HepG2 (cell line): ENCODE data around the gene CHADL. TPM values are rescaled to one million over a fixed set of nuclear protein-coding genes. Genes with fewer than 3 reads are reported as not detected.
A peak's percentile ranks its signal among the peaks of the same experiment; 100 is the strongest.

Experiments used
- ARID2 ChIP-seq: sonication (generic); formaldehyde crosslinking; IDR thresholded peaks from 2 replicates; pipeline ENCODE4 v1.8.1; 2022; ENCODE audit warnings: mild to moderate bottlenecking, missing genetic modification reagents, borderline replicate concordance
- GTF3A ChIP-seq: sonication (generic); formaldehyde crosslinking; conservative IDR thresholded peaks from 2 replicates; pipeline ENCODE4 v1.4.0; 2020; ENCODE audit warnings: mild to moderate bottlenecking, missing genetic modification reagents
- HHEX ChIP-seq: IDR thresholded peaks from 2 replicates; pipeline ENCODE4 v1.6.1; 2016; ENCODE audit warnings: control low read depth
- MAFF ChIP-seq: IDR thresholded peaks from 2 replicates; pipeline ENCODE4 v1.6.1; 2011; ENCODE audit warnings: low read depth, low read length, improper control_type of control experiment
- NONO ChIP-seq, 2 experiments: fragments of 450-650 bp in 1 of 2; sonication (generic) in 1 of 2; formaldehyde crosslinking in 1 of 2; IDR thresholded peaks in 1 of 2; conservative IDR thresholded peaks in 1 of 2; 2 replicates each; pipeline versions ENCODE4 v1.6.1 to v1.8.0; 2017 to 2022; ENCODE audit warnings: mild to moderate bottlenecking in 1 of 2, missing genetic modification reagents in 1 of 2, moderate library complexity in 1 of 2
- PAX8 ChIP-seq: sonication (generic); formaldehyde crosslinking; IDR thresholded peaks from 2 replicates; pipeline ENCODE4 v1.8.0; 2022; ENCODE audit warnings: mild to moderate bottlenecking, missing genetic modification reagents, borderline replicate concordance
- SALL2 ChIP-seq: sonication (generic); formaldehyde crosslinking; IDR thresholded peaks from 2 replicates; pipeline ENCODE4 v1.8.1; 2023; ENCODE audit warnings: mild to moderate bottlenecking, missing genetic modification reagents, inconsistent platforms
- SATB2 ChIP-seq: sonication (generic); formaldehyde crosslinking; IDR thresholded peaks from 2 replicates; pipeline ENCODE4 v1.5.0; 2020; ENCODE audit warnings: missing genetic modification reagents
- SMAD1 ChIP-seq: sonication (generic); formaldehyde crosslinking; IDR thresholded peaks from 2 replicates; pipeline ENCODE4 v1.4.0; 2020; ENCODE audit warnings: missing genetic modification reagents, low read depth, mild to moderate bottlenecking, borderline replicate concordance
- SRF ChIP-seq: IDR thresholded peaks from 2 replicates; pipeline ENCODE4 v1.6.1; 2011; ENCODE audit warnings: mild to moderate bottlenecking, low read depth, low read length, moderate library complexity
- ZFAT ChIP-seq: sonication (generic); formaldehyde crosslinking; conservative IDR thresholded peaks from 2 replicates; pipeline ENCODE4 v1.8.1; 2023; ENCODE audit warnings: missing genetic modification reagents, inconsistent platforms
- ZNF251 ChIP-seq: sonication (generic); formaldehyde crosslinking; IDR thresholded peaks from 2 replicates; pipeline ENCODE4 v1.9.0; 2021; ENCODE audit warnings: mild to moderate bottlenecking, missing genetic modification reagents
- ZNF430 ChIP-seq: sonication (generic); formaldehyde crosslinking; IDR thresholded peaks from 2 replicates; pipeline ENCODE4 v1.9.0; 2021; ENCODE audit warnings: mild to moderate bottlenecking, missing genetic modification reagents
- ZNF441 ChIP-seq: sonication (generic); formaldehyde crosslinking; IDR thresholded peaks from 2 replicates; pipeline ENCODE4 v1.7.0; 2021; ENCODE audit warnings: missing genetic modification reagents, borderline replicate concordance
- ZNF550 ChIP-seq: sonication (generic); formaldehyde crosslinking; IDR thresholded peaks from 2 replicates; pipeline ENCODE4 v1.4.0; 2020; ENCODE audit warnings: mild to moderate bottlenecking, missing genetic modification reagents, borderline replicate concordance
- ZNF775 ChIP-seq: sonication (generic); formaldehyde crosslinking; IDR thresholded peaks from 2 replicates; pipeline ENCODE4 v1.4.0; 2020; ENCODE audit warnings: missing genetic modification reagents, mild to moderate bottlenecking, moderate library complexity, borderline replicate concordance
- polyA plus RNA-seq, 8 experiments: library from polyadenylated mRNA; depleted of rRNA in 3 of 8; stranded (reverse) in 7 of 8; unstranded in 1 of 8; fragments of >200 nt; fragmentation: Illumina TruSeq in 4 of 8; extraction: Trizol in 4 of 8; gene quantifications; 2 replicates each; pipeline versions ENCODE4 v1.2.1 to v1.2.3, GENCODE V29; 2011 to 2016; ENCODE audit warnings: low read depth in 4 of 8, missing spikeins in 1 of 8, mixed read lengths in 1 of 8; ENCODE audit not compliant: insufficient read depth in 1 of 8
- total RNA-seq, 5 experiments: library from RNA; depleted of rRNA; stranded (reverse); fragments of >200 nt; fragmentation: Illumina TruSeq; extraction: Trizol; gene quantifications; 2 replicates each; pipeline ENCODE4 v1.2.3, GENCODE V29; 2016; ENCODE audit warnings: low read depth in 1 of 5
- TF ChIP-seq, protein P1 (sequence below): sonication (generic); formaldehyde crosslinking; IDR thresholded peaks from 2 replicates; pipeline ENCODE4 v1.4.0; 2020; ENCODE audit warnings: missing genetic modification reagents, borderline replicate concordance
- TF ChIP-seq, protein P2 (sequence below): sonication (generic); formaldehyde crosslinking; IDR thresholded peaks from 2 replicates; pipeline ENCODE4 v1.5.1; 2020; ENCODE audit warnings: mild to moderate bottlenecking, moderate library complexity, missing genetic modification reagents
- TF ChIP-seq, protein P3 (sequence below): IDR thresholded peaks from 2 replicates; pipeline ENCODE4 v1.6.1; 2016
- TF ChIP-seq, protein P4 (sequence below): sonication (generic); formaldehyde crosslinking; IDR thresholded peaks from 2 replicates; pipeline ENCODE4 v1.5.0; 2020; ENCODE audit warnings: mild to moderate bottlenecking, missing genetic modification reagents, borderline replicate concordance

CHADL gene
- total and polyA plus RNA-seq, 2 of the 13 experiments (the other 11 are each of a cell fraction or from before 2014, with no cell fraction given), result 2.8 to 8.1 TPM

DNA sequence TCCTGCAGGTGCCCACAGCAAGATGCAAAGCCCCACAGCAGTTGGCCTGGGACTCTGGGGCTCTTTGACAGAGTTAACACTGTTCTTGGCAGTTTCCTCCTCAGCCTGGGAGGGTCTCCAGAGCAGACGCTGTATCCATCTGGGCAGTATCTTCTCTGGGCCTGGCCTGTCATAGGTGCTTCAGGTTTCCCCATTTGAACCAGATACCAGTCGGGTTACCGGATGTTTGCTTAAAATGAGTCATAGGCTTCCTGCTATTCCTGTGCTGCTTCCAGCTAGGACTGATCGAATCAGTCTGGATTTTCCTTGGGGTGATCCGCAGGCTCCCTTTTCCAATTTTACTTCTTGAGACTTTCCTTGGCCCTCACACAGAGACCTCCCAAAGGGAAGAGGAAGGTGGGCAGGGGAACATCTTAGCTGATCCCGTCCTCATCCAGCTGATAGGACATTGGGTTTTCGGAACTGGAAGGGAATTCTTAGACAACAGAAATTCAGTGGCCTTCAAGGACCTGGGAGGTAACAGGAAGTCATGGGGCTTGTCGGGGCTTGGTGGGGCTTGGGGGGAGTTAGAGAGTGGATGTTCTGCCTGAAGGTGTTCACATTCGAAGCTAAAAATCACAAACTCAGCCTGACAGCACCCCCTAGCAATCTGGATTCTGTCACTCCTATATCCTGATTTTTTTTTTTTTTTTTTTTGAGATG, 47.7 kb upstream of the CHADL start (continued):
- TF ChIP-seq HHEX (CRISPR knock-in tag) (no peak), ZFAT (CRISPR knock-in tag) (no peak), SRF (no peak), SATB2 (no peak), ZNF430 (CRISPR knock-in tag) (0 out of 2 replicates have a peak, but pooled peaks have one; percentile 17), GTF3A (CRISPR knock-in tag) (no peak), ZNF251 (CRISPR knock-in tag) (no peak), SALL2 (CRISPR knock-in tag) (no peak), ARID2 (CRISPR knock-in tag) (0 out of 2 replicates have a peak, but pooled peaks have one; percentile 66), PAX8 (CRISPR knock-in tag) (no peak), ZNF775 (CRISPR knock-in tag) (no peak), NONO (IDR thresholded peaks at IDR 0.05) (no peak), NONO (CRISPR knock-in tag; conservative IDR thresholded peaks at IDR 0.05) (peak; percentile 40; the same call in 1 of the 2 replicates), MAFF (no peak), SMAD1 (no peak), ZNF441 (CRISPR knock-in tag) (no peak), ZNF550 (CRISPR knock-in tag) (no peak)
- TF ChIP-seq, protein P1, sequence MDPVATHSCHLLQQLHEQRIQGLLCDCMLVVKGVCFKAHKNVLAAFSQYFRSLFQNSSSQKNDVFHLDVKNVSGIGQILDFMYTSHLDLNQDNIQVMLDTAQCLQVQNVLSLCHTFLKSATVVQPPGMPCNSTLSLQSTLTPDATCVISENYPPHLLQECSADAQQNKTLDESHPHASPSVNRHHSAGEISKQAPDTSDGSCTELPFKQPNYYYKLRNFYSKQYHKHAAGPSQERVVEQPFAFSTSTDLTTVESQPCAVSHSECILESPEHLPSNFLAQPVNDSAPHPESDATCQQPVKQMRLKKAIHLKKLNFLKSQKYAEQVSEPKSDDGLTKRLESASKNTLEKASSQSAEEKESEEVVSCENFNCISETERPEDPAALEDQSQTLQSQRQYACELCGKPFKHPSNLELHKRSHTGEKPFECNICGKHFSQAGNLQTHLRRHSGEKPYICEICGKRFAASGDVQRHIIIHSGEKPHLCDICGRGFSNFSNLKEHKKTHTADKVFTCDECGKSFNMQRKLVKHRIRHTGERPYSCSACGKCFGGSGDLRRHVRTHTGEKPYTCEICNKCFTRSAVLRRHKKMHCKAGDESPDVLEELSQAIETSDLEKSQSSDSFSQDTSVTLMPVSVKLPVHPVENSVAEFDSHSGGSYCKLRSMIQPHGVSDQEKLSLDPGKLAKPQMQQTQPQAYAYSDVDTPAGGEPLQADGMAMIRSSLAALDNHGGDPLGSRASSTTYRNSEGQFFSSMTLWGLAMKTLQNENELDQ (CRISPR knock-in tag), result no peak
- TF ChIP-seq, protein P2, sequence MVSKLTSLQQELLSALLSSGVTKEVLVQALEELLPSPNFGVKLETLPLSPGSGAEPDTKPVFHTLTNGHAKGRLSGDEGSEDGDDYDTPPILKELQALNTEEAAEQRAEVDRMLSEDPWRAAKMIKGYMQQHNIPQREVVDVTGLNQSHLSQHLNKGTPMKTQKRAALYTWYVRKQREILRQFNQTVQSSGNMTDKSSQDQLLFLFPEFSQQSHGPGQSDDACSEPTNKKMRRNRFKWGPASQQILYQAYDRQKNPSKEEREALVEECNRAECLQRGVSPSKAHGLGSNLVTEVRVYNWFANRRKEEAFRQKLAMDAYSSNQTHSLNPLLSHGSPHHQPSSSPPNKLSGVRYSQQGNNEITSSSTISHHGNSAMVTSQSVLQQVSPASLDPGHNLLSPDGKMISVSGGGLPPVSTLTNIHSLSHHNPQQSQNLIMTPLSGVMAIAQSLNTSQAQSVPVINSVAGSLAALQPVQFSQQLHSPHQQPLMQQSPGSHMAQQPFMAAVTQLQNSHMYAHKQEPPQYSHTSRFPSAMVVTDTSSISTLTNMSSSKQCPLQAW (CRISPR knock-in tag), result no peak
- TF ChIP-seq, protein P3, sequence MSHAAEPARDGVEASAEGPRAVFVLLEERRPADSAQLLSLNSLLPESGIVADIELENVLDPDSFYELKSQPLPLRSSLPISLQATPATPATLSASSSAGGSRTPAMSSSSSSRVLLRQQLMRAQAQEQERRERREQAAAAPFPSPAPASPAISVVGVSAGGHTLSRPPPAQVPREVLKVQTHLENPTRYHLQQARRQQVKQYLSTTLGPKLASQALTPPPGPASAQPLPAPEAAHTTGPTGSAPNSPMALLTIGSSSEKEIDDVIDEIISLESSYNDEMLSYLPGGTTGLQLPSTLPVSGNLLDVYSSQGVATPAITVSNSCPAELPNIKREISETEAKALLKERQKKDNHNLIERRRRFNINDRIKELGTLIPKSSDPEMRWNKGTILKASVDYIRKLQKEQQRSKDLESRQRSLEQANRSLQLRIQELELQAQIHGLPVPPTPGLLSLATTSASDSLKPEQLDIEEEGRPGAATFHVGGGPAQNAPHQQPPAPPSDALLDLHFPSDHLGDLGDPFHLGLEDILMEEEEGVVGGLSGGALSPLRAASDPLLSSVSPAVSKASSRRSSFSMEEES (CRISPR knock-in tag), result peak; percentile 61
- TF ChIP-seq, protein P4, sequence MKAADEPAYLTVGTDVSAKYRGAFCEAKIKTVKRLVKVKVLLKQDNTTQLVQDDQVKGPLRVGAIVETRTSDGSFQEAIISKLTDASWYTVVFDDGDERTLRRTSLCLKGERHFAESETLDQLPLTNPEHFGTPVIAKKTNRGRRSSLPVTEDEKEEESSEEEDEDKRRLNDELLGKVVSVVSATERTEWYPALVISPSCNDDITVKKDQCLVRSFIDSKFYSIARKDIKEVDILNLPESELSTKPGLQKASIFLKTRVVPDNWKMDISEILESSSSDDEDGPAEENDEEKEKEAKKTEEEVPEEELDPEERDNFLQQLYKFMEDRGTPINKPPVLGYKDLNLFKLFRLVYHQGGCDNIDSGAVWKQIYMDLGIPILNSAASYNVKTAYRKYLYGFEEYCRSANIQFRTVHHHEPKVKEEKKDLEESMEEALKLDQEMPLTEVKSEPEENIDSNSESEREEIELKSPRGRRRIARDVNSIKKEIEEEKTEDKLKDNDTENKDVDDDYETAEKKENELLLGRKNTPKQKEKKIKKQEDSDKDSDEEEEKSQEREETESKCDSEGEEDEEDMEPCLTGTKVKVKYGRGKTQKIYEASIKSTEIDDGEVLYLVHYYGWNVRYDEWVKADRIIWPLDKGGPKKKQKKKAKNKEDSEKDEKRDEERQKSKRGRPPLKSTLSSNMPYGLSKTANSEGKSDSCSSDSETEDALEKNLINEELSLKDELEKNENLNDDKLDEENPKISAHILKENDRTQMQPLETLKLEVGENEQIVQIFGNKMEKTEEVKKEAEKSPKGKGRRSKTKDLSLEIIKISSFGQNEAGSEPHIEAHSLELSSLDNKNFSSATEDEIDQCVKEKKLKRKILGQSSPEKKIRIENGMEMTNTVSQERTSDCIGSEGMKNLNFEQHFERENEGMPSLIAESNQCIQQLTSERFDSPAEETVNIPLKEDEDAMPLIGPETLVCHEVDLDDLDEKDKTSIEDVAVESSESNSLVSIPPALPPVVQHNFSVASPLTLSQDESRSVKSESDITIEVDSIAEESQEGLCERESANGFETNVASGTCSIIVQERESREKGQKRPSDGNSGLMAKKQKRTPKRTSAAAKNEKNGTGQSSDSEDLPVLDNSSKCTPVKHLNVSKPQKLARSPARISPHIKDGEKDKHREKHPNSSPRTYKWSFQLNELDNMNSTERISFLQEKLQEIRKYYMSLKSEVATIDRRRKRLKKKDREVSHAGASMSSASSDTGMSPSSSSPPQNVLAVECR (CRISPR knock-in tag), result peak; percentile 44; the same call in 1 of the 2 replicates
